HG03457 (cell line): ENCODE measurements around the gene SH2D6.
"Not testable (repeated sequence)": the region's sequence is repeated elsewhere in the genome, so short reads cannot be mapped to it uniquely, and the experiment has no call there.

Source experiments
- ATAC-seq: cut with Tn5 transposase; IDR thresholded peaks from one replicate; pipeline ENCODE4 v1.9.1; 2021; ENCODE audit warnings: moderate number of reproducible peaks; ENCODE audit not compliant: unreplicated experiment

Gene SH2D6

GRCh38 chr2:85459771-85460170, 41.3 kb downstream of the SH2D6 start:
- no peak for ATAC-seq

GRCh38 chr2:85462322-85462721, 43.8 kb downstream of the SH2D6 start:
- no peak for ATAC-seq

GRCh38 chr2:85468096-85468703, 49.7 kb downstream of the SH2D6 start:
- ATAC-seq, result no peak

GRCh38 chr2:85468704-85469349, 50.3 kb downstream of the SH2D6 start:
- no peak for ATAC-seq

- ATAC-seq, result no peak
Observed at GRCh38 chr2:85470850-85471800, 52.6 kb downstream of the SH2D6 start.

- no peak for ATAC-seq
Observed at GRCh38 chr2:85472261-85472660, 53.7 kb downstream of the SH2D6 start.

GRCh38 chr2:85475799-85476490, 57.4 kb downstream of the SH2D6 start:
- no peak for ATAC-seq

- no peak for ATAC-seq
Observed at GRCh38 chr2:85476624-85477023, 58.1 kb downstream of the SH2D6 start.

GRCh38 chr2:85477884-85478283, 59.4 kb downstream of the SH2D6 start:
- ATAC-seq, result no peak

GRCh38 chr2:85481818-85482777, 63.6 kb downstream of the SH2D6 start:
- ATAC-seq, result no peak

- ATAC-seq, result not testable (repeated sequence)
Observed at GRCh38 chr2:85484615-85485014, 66.1 kb downstream of the SH2D6 start.

GRCh38 chr2:85485815-85486214, 67.3 kb downstream of the SH2D6 start:
- no peak for ATAC-seq
